ENCODE measurements around the gene DZIP3.
"Not testable (repeated sequence)": the region's sequence is repeated elsewhere in the genome, so short reads cannot be mapped to it uniquely, and the experiment has no call there.

The DZIP3 gene

GRCh38 chr3:108677811-108678210 lies 88.3 kb downstream of the DZIP3 start:
- Histone ChIP-seq H3K27ac (no peak overlapping the region), H3K4me3 (no peak overlapping the region)
- no peak for DNase-seq (ENCODE audit: low spot score)
- TF ChIP-seq, protein P1, sequence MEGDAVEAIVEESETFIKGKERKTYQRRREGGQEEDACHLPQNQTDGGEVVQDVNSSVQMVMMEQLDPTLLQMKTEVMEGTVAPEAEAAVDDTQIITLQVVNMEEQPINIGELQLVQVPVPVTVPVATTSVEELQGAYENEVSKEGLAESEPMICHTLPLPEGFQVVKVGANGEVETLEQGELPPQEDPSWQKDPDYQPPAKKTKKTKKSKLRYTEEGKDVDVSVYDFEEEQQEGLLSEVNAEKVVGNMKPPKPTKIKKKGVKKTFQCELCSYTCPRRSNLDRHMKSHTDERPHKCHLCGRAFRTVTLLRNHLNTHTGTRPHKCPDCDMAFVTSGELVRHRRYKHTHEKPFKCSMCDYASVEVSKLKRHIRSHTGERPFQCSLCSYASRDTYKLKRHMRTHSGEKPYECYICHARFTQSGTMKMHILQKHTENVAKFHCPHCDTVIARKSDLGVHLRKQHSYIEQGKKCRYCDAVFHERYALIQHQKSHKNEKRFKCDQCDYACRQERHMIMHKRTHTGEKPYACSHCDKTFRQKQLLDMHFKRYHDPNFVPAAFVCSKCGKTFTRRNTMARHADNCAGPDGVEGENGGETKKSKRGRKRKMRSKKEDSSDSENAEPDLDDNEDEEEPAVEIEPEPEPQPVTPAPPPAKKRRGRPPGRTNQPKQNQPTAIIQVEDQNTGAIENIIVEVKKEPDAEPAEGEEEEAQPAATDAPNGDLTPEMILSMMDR (IDR thresholded peaks at IDR 0.05): no peak

DNA sequence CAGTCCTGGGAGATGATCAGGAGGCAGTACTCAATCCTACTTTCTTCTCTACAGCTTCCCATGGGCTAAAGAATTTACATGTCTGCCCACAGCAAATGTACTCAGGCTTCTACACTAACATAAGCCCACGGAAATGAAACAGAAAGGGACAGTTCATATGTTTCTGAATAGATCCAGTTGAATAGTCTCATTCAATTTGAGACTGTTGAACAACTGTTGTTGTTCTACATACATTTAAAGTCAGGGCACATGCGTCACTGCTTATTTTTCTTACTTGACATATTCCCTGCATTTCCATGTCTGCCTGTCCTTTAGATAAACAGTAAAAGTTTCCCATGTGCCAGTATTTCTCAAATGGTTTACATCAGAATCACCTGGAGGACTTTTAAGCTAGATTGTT lies 102.8 kb downstream of the DZIP3 start:
- not testable (repeated sequence) for H3K27ac ChIP-seq; H3K4me3 ChIP-seq; DNase-seq (ENCODE audit: low spot score)

DNA sequence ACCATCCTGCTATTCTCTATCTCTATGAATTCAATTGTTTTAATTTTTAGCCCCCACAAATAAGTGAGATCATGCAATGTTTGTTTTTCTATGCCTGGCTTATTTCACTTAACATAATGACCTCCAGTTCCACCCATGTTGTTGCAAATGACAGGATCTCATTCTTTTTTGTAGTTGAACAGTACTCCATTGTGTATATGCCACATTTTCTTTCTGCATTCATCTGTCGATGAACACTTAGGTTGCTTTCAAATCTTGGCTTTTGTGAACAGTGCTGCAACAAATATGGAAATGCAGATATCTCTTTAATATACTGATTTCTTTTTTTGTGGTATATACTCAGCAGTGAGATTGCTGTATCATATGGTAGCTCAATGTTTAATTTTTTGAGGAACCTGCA lies 108.9 kb downstream of the DZIP3 start:
- no peak for DNase-seq (ENCODE audit: low spot score)
- TF ChIP-seq, protein P1 (IDR thresholded peaks at IDR 0.05): no peak
- Histone ChIP-seq H3K27ac (no peak overlapping the region), H3K4me3 (no peak overlapping the region)

DNA sequence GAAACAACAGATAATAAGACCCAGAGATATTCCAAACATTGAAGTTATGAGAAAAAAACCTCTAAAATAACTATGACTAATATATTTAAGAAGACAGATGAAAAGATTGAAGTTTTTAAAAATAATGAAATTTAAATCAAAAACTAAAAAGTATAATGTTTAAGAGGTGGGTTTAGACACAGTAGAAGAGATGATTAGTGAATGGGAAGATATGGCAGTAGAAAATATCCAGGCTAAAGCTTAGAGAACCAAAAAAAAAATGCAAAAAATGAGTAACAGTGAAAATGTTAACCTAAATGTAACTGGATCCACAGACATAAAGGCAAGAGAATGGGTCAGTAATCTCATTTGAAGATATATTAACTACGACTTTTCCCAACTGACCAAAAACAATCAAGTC lies 115.5 kb downstream of the DZIP3 start:
- Histone ChIP-seq H3K4me3 (no peak overlapping the region), H3K27ac (no peak overlapping the region)
- TF ChIP-seq, protein P1 (IDR thresholded peaks at IDR 0.05): no peak
- DNase-seq (ENCODE audit: low spot score): no peak

DNA sequence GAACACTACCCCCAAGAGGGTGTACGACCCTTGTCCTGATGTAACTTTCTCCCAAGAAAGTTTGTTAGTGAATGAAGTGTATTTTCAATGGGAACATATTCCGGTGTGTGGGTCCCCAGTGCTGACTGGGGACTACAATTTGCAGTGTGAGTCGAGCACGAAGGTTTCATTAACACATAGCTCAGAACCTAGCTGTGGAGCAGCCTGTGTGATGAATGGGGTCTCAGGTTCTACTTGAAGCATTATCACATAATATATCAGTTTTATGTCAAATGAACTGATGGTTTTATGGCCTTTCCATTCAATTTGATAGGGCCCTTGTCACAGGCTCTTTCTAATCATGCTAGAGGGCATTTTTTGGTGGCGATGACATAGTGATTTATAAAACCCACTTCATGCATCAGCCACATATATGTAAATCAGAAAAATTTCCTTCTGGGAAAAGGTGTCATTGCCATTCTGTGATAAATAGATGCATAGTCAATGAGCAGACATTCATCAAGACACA lies 123.5 kb downstream of the DZIP3 start:
- Histone ChIP-seq H3K4me3 (no peak overlapping the region), H3K27ac (no peak overlapping the region)
- TF ChIP-seq, protein P1 (IDR thresholded peaks at IDR 0.05): no peak
- no peak for DNase-seq (ENCODE audit: low spot score)

DNA sequence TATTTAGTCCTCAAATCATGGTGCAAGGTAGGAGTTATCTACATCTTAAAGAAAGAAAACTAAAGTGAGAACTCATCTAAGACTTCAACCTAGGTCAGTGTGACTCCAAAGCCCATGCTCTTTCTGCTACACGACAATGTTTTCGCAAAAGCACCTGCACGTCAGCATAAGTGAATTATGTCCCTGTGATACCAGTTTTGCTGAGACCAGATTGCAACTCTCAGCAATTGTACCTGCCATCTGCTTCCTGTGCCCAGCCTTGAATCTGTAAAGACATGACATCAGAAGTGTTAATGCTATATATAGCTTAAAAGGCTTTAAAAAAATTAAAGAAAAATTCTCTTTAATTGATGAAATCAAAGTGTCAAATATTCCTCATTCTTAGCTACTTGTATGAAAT lies 124.3 kb downstream of the DZIP3 start:
- H3K4me3 ChIP-seq: no peak overlapping the region
- TF ChIP-seq, protein P1 (IDR thresholded peaks at IDR 0.05): no peak
- DNase-seq (ENCODE audit: low spot score): no peak
- no peak overlapping the region for H3K27ac ChIP-seq

DNA sequence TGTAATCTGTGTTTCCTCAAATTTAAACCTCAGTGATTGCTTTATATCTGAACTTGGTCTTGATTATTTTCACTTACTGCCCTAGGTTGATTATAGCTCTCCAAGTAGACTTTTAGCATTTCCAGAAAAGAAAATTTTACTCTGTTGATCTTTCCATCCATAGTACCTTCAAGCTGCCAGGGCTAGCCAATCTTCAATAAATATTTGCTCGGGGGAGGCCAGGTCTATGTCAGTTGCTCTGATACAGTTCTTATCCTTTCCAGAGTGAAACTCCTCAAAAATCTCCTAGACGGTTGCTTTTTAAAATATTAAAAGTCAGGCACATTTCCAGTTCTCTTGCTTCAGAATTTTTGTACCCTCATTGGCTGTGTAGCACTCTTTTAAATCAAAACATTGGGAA lies 128.9 kb downstream of the DZIP3 start:
- H3K27ac ChIP-seq: no peak overlapping the region
- TF ChIP-seq, protein P1 (IDR thresholded peaks at IDR 0.05): no peak
- no peak for DNase-seq (ENCODE audit: low spot score)

More for the DNA sequence above, 128.9 kb downstream of the DZIP3 start:
- no peak overlapping the region for H3K4me3 ChIP-seq

Data from coronary artery (tissue), 2 donors.